ENCODE results near the gene KLHDC4.
A peak's percentile ranks its signal among the peaks of the same experiment; 100 is the strongest.
"Not testable (repeated sequence)": the region's sequence is repeated elsewhere in the genome, so short reads cannot be mapped to it uniquely, and the experiment has no call there.

Gene KLHDC4

DNA sequence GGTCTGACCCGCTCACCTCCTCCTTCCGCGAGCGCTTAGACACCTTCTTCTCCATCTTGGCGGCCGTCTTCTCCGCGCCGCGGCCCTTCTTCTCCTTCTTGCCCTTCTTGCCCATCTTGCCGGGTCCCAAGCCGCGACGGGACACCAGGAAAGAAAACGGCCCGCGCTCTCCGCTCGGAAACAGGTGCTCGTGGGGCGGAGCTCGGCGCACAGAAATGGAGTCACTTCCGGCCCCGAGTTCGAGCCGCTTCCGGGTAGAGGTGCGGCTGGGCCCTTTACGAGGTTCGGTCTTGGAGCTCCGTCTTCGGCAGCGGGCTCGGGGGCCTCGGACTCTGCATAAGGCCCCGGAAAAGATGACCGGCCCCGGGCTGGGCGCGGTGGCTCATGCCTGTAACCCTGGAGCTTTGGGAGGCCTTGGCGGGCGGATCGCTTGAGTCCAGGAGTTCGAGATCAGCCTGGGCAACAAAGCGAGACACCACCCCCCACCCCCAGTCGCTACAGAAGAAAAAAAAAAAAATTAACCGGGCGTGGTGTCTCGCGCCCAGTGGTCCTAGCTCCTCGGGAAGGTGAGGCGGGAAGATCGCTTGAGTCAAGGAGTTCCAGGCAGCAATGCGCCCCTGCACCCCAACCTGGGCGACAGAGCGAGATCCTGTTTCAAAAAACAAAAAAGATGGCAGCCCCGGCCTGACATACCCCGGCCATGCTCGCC is at the start of gene KLHDC4:
Gene KLHDC4, minus strand, starts transcription at position 211 of the 709 bp plus-strand sequence. Its CDS starts 96 bp downstream, at position 115.
- peak; percentile 43 for DNase-seq

GRCh38 chr16:87815567-87815966 is 49.8 kb upstream of the KLHDC4 start:
- no peak for DNase-seq

DNA sequence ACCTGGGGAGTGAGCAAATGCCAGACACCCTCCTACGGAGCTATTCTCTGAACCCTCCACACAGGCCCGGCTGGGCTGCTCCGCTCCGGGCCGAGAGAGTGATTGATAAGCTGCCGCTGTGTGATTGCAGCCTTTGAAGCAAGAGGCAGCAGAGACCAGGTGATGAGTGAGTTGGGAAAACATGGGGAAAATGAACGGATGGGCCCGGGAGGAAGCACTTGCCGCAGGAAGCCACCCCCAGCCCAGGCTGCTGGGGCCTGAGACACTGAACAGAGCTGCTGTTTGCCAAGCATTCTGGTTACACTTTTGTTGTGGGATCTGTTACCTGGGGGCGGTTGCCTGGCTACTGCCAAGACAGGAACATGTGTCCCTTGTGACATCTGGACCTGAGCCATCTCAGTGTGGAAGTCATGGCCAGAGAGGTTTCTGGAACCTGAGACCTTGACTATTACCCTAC is 46.4 kb upstream of the KLHDC4 start:
- no peak for DNase-seq

GRCh38 chr16:87811454-87811853 is 45.7 kb upstream of the KLHDC4 start:
- DNase-seq, result not testable (repeated sequence)

DNA sequence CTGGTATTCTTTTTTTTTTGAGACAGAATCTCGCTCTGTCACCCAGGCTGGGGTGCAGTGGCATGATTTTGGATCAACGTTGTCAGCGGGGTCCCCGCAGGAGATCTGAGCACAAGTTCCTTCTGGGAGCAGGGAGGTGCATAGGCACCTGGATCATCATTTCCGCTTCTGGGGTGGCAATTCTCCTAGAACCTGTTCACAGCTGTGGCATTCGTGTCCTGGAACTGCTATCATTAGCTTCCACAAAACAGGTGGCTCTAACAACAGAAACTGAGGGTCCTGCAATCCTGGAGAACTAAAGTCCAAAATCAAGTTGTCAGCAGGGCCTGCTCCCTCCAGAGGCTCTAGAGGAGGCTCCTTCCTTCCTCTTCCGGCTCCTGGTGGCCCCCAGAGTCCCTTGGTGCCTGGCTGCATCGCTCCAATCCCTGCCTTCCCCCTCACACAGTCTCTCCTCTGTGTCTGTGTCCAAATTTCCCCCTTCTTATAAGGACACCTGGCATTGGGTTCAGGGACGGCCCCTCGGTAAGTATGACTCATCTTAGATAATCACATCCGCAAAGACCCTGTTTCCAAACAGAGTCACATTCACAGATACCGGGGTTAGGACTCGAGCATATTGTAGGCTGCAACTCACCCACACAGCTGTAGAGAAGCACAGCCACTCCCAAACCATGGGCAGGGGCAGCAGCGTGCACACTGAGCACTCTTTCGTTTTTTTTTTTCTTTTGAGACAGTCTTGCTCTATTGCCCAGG is 43.5 kb upstream of the KLHDC4 start:
- DNase-seq, result no peak

- no peak for DNase-seq
Observed at GRCh38 chr16:87808108-87808507, 42.3 kb upstream of the KLHDC4 start.

DNA sequence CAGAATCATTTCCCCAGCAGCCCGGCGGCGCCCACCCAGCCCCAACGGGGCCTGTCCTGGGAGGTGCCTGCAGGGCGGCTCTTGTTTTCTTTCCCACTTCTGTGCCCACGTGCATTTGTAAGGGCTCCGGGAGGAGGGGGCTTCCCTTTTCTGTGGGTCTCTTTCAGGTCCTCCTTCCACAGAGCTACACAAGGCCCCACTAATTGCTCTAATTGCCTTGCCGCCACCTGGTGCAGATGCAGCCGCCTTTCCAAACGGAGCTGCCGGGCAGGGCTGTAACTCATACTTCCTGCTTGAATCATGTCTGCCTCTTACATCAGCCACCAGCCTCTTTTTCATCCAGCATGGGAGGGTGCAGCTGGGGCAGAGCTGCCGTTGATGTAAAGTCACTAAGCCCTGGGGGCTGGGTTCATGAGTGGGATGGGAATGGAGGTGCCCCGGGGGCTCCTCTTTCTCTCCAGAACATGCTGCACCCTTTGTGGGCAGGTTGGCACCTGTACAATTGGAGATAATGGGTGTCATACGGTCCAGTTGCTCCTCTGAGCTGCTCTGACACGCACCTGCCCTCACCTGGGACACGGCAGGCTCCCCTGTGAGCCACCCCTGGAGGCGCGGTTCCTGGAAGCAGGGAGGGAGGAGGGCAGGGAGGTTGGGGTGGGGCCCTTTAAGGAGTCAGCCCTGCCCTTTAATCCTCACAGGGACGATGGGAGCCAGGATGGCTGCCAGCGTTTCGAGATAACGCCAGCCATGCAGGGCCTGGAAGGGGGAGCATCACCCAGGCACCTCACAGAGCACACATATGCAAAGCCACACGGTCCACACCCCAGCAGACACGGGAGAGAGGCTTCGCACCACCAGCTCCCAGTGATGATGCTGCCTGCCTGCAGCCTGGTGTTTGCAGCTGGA is 41.1 kb upstream of the KLHDC4 start:
- DNase-seq, result no peak

DNA sequence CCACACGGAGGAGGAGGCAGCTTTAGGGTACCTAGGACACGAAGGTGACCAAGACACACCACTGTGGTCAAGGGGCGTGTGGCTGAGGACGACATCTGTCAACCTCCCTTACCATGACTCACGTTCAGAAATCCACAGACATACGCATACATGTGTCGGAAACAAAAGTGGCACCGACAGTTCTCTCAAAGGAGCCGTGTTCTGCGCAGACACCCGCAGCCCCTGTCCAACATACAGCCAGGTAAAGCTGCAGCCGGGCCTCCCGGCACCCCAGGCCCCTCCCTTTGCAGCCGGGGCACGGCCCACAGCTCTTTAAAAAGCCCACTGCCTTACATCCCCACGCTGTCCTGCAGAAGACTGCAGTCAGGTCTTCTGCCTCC is 40.5 kb upstream of the KLHDC4 start:
- no peak for DNase-seq

DNA sequence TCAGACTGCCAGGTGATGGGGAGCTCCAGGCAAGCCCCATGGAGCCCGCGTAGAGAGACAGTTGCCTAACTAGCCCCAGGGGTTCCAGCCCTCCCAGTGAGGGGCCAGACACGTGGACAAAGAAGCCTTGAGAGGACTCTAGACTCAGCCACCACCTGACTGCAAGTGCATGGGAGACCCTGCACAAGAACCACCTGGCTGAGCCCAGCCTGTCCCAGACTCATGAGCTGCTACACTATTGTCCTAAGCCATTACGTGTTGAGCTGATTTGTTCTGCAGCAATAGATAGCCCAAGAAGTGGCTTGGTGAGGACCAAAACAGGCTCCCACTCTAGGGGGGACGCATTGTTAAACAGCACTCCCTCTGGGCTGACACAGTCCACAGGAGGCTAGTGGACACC is 37.6 kb upstream of the KLHDC4 start:
- DNase-seq, result no peak

DNA sequence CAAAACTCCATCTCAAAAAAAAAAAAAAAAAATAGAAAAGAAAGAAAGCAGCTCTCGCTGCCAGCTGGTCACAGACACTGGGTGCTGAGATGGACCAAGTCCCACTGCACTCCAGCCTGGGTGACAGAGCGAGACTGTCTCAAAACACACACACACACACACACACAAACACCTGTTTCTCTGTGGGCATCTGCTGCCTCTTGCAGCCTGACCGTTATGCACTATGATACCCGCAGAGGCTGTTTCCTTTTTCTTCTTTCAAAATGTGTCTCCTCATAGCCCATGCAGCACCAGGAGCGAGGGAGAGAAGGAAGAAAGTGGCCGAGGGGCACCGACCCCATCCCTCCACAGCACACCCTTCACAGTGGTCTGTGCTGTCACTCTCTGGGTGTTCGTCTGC is 36.9 kb upstream of the KLHDC4 start:
- DNase-seq, result no peak

- no peak for DNase-seq
Observed at GRCh38 chr16:87801679-87802259, 36.0 kb upstream of the KLHDC4 start.

GRCh38 chr16:87800497-87800896 is 34.7 kb upstream of the KLHDC4 start:
- DNase-seq, result no peak

DNA sequence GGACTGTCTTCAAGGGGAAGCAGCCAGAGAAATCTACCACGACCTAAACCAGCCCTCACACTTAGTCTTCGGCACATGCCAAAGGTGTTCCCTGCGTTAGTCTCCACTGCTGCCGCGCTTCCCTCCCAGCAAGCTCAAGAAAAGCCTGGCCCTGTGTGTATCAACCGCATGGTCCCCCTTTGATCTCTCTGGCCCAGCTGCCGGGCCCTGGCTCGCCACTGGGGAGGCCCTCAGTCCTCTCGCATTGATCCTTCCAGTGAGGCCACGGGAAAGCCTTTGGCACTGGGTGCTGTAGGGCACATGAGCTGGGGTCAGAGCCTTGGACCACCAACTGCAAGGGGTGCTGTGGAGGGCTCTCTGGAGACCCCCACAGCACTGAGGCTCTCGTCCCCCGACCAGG is 29.6 kb upstream of the KLHDC4 start:
- no peak for DNase-seq

- DNase-seq, result no peak
Observed at GRCh38 chr16:87794485-87795078, 28.8 kb upstream of the KLHDC4 start.

DNA sequence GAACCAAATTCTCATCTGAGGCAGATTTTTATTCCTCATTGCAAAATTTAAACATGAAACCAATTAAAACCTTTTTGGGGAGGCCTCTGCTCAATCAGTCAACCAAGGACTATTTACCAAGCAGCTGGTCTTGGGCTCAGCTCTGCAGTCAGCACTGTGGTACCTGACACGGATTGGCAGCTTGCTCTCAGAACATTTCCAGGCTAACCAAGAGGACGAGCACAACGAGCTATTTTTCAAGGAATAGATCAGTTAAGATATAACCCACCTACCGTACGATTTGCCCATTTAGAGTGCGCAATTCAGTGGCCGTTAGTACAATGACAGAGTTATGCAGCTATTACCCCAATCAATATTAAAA is 26.4 kb upstream of the KLHDC4 start:
- no peak for DNase-seq

DNA sequence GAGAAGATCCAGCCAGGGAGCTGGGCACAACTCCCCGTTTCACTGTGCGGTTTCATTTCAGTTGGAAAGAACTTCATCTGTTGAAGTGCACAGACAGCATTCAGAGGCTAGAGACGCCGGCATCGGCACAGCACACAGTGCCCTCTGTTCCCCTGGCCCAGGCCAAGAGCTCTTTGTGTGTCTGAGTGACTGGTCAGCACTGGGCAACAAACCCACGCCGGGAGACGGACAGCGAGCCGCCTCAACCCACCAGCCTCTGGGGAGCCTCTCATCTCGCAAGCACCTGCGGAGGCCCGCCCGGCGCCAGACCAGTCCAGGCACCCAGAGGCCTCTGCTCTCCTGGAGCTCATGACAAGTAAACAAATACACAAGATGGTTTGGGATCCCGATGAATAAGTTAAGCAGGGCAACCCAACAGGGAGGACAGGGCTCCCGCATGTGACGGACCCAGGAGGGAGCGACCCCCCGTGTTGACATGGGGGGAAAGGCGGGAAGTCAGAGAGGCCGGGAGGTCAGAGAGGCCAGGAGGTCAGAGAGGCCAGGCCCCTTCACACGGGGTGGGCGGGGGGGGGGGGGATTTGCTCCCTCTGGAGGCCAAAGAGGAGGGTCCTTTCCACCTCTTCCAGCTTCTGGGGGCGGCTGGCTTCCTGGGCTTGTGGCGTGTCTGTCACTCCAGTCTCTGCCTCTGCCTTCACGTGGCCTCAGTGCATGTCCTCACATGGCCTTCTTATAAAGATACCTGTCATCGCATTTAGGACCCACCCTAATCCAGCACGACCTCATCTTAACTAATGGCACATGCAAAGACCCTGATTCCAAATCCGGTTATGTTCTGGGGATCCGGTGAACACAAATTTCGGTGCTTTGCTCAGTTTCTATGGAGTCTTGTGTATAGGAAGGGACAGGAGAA is 25.8 kb upstream of the KLHDC4 start:
- DNase-seq, result no peak

GRCh38 chr16:87790292-87791100 is 24.7 kb upstream of the KLHDC4 start:
- DNase-seq, result peak; percentile 15

DNA sequence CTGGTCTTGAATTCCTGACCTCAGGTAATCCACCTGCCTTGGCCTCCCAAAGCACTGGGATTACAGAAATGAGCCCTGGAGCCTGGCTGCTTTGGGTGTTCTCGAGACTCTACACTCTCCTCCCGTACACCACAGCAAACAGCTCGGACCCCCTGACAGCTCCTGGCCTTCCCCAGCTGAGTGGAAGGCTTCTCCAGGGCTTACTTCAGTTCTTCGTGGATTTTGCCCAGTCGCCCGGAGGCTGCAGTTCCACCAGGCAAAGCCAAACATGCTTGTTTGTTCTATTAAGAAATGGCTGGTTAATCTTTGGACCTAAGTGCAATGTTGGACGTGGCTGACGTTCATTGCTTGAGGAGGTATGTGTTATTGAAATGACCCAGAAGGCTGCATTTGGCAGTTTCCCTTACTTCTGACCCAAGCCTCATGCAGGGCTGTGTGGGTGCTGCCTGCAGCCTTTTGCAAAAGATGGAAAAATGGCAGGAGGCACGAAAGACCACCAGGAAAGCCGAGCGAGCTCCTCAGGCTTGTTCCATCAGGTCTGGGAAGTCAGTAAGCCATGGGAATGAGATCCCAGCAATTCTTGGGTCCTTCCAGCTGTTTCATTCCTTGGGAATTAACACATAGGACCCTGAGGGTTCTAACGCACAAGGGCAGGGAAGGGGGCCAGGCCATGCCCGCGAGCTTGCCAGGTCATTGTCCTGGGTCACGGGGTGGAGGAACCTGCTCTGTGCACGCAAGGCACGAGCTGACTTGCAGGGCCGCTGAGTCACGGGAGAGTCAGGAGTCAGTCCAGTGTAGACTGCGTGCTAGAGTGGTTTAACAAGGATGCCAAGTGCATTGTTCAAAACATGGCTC is 23.9 kb upstream of the KLHDC4 start:
- no peak for DNase-seq

- not testable (repeated sequence) for DNase-seq
Observed at GRCh38 chr16:87788730-87789436, 23.1 kb upstream of the KLHDC4 start.

All from NCI-H446 treated with DMSO at 0.1 percent for 48 hours (cell line).